Psoas muscle (tissue), 8 donors: ENCODE data around the gene ADARB1. TPM values are rescaled to one million over a fixed set of nuclear protein-coding genes. Genes with fewer than 3 reads are reported as not detected.
A peak's percentile ranks its signal among the peaks of the same experiment; 100 is the strongest.

Experiments used
- ATAC-seq, 4 donors: fragments of 200-7000 bp; cut with Tn5 transposase; one replicate each; pipeline ENCODE4 v1.9.1; 2020; ENCODE audit warnings: moderate library complexity in 3 of 4, mild to moderate bottlenecking in 2 of 4
- DNase-seq, 2 donors: peaks; one replicate each; pipeline ENCODE4 v3.0.0-alpha.2; 2020
- H3K27ac ChIP-seq: fragments of 200-600 bp; one replicate; pipeline ENCODE4 v1.8.0; 2022
- H3K27me3 ChIP-seq, 3 donors: fragments of 200-600 bp in 1 of 3; one replicate each; pipeline versions ENCODE4 v1.6.1 to v1.8.0; 2013 to 2022; ENCODE audit warnings: low read length in 2 of 3, mild to moderate bottlenecking in 2 of 3, moderate library complexity in 1 of 3; ENCODE audit not compliant: insufficient read depth in 3 of 3
- H3K36me3 ChIP-seq, 2 donors: fragments of 200-600 bp in 1 of 2; one replicate each; pipeline versions ENCODE4 v1.6.1 to v1.8.0; 2013 to 2022; ENCODE audit warnings: low read depth in 1 of 2, mild to moderate bottlenecking in 1 of 2, moderate library complexity in 1 of 2; ENCODE audit not compliant: insufficient read depth in 1 of 2
- H3K4me1 ChIP-seq: fragments of 200-600 bp; one replicate; pipeline ENCODE4 v1.8.0; 2022
- H3K4me3 ChIP-seq: fragments of 200-600 bp; one replicate; pipeline ENCODE4 v1.8.0; 2022; ENCODE audit warnings: mild to moderate bottlenecking
- H3K9me3 ChIP-seq: fragments of 200-600 bp; one replicate; pipeline ENCODE4 v1.8.0; 2022
- CTCF ChIP-seq: fragments of 200-600 bp; IDR thresholded peaks from one replicate; pipeline ENCODE4 v1.8.0; 2022; ENCODE audit warnings: antibody characterized with exemption
- WGBS, 3 donors: extraction: QIAGEN DNeasy Blood & Tissue Kit; methylation state at CpG; one replicate each; pipeline versions ENCODE4 v1.1.6 to v1.1.7; 2013; 5-methylcytosine and 5-hydroxymethylcytosine counted together
- intact Hi-C, 2 donors: fragments of 100-400 bp; cut with DNase I; formaldehyde crosslinking; loops; one replicate each; pipeline versions ENCODE4 v1.11.0 to v1.14.2; 2022
- polyA plus RNA-seq, 3 donors: library from polyadenylated mRNA; stranded (reverse); fragments of 200-250 nt; gene quantifications; one replicate each; pipeline ENCODE4 v1.2.3, GENCODE V29; 2013
- total RNA-seq, 4 donors: library from RNA; stranded (reverse); fragmentation: NEBNext Ultra II Directional in 2 of 4; extraction: Animal tissue kit (Norgen Biotek cat#: 25700) in 2 of 4; gene quantifications; one replicate each; pipeline versions ENCODE4 v1.2.1 to v1.2.4, GENCODE V29; 2021 to 2023
- donor health status: healthy with polysubstance abuse.
- donor health status: DM: no; HTN: no; CAD: no; lungs with moderate emphysema.
- donor health status: Bipolar disorder and iron deficiency.
- donor health status: healthy.
- donor health status: DM: yes; HTN: yes; CAD: no.
- donor health status: DM: no; HTN: no; CAD: no.
- donor health status: DM: no; HTN: no; CAD: no.
- donor health status: DM: yes; HTN: yes; CAD: no.

Gene ADARB1
- total and polyA plus RNA-seq, 7 donors, result 3.8 to 22.7 (median 6.9) TPM

- no peak for TF ChIP-seq CTCF
- ATAC-seq, result no peak
- WGBS, 3 donors, result 83 to 86% (median 84%) methylated on average over 3 of the region's 3 CpGs
- intact Hi-C loops, result no loop called here
- H3K27me3 ChIP-seq, result peaks cover 0 to 10% (median 0%) of the 10 kb centered on the region in 3 donors
- DNase-seq, result no peak
- H3K9me3 ChIP-seq, result no peaks in the 10 kb centered on the region
- H3K36me3 ChIP-seq, result peaks cover 0 to 2% of the 10 kb centered on the region in 2 donors
- no peaks in the 10 kb centered on the region for H3K4me1 ChIP-seq
- H3K27ac ChIP-seq, result no peak overlapping the region
- no peak overlapping the region for H3K4me3 ChIP-seq
Observed at GRCh38 chr21:45228656-45229240, 154.4 kb downstream of the ADARB1 start.

GRCh38 chr21:45231705-45232104, 157.3 kb downstream of the ADARB1 start:
- 77 to 90% (median 79%) methylated on average over 3 of the region's 3 CpGs for WGBS, 3 donors
- Histone ChIP-seq H3K27me3 (peaks cover 0 to 32% (median 0%) of the 10 kb centered on the region in 3 donors), H3K4me3 (no peak overlapping the region), H3K9me3 (no peaks in the 10 kb centered on the region), H3K27ac (no peak overlapping the region), H3K36me3 (no peaks in the 10 kb centered on the region), H3K4me1 (no peaks in the 10 kb centered on the region)
- DNase-seq, result no peak
- ATAC-seq, result no peak
- TF ChIP-seq CTCF, result no peak
- intact Hi-C loops, result no loop called here

- H3K4me3 ChIP-seq, result no peak overlapping the region
Observed at GRCh38 chr21:45234127-45234526, 159.7 kb downstream of the ADARB1 start.

GRCh38 chr21:45234965-45235364, 160.6 kb downstream of the ADARB1 start:
- H3K4me3 ChIP-seq, result no peak overlapping the region
- WGBS, 3 donors, result 57 to 66% (median 62%) methylated on average over 8 of the region's 8 CpGs
- H3K27ac ChIP-seq, result no peak overlapping the region
- DNase-seq (no peak), ATAC-seq (no peak)
- H3K9me3 ChIP-seq, result no peaks in the 10 kb centered on the region
- TF ChIP-seq CTCF, result no peak
- no peaks in the 10 kb centered on the region for H3K36me3 ChIP-seq
- intact Hi-C loops, result no loop called here
- H3K4me1 ChIP-seq, result no peaks in the 10 kb centered on the region
- peaks cover 0 to 40% (median 0%) of the 10 kb centered on the region in 3 donors for H3K27me3 ChIP-seq

More at GRCh38 chr21:45234127-45234526, 159.7 kb downstream of the ADARB1 start:
- Histone ChIP-seq H3K4me1 (no peaks in the 10 kb centered on the region), H3K36me3 (no peaks in the 10 kb centered on the region), H3K27ac (no peak overlapping the region), H3K9me3 (no peaks in the 10 kb centered on the region), H3K27me3 (peaks cover 0 to 40% (median 0%) of the 10 kb centered on the region in 3 donors)
- DNase-seq (no peak), ATAC-seq (peak in 1 of 4 donors; percentile 33)
- intact Hi-C loops, result no loop called here
- no peak for TF ChIP-seq CTCF
- WGBS, 3 donors, result 79 to 85% (median 84%) methylated on average over 28 of the region's 28 CpGs

- H3K4me1 ChIP-seq, result no peaks in the 10 kb centered on the region
- no peaks in the 10 kb centered on the region for H3K36me3 ChIP-seq
- 70 to 86% (median 75%) methylated on average over 6 of the region's 6 CpGs for WGBS, 3 donors
- no peak for DNase-seq
- H3K27ac ChIP-seq, result no peak overlapping the region
- no peaks in the 10 kb centered on the region for H3K9me3 ChIP-seq
- ATAC-seq, result no peak
- no peak for TF ChIP-seq CTCF
- H3K4me3 ChIP-seq, result no peak overlapping the region
- H3K27me3 ChIP-seq, result peaks cover 0 to 40% (median 0%) of the 10 kb centered on the region in 3 donors
- intact Hi-C loops, result no loop called here
Observed at GRCh38 chr21:45235488-45235887, 161.1 kb downstream of the ADARB1 start.
